Astrocyte (in vitro differentiated cells and primary cell): ENCODE measurements around the gene TRIO. TPM values are rescaled to one million over a fixed set of nuclear protein-coding genes. Genes with fewer than 3 reads are reported as not detected.

Source experiments
- DNase-seq: peaks from one replicate; pipeline ENCODE4 v3.0.0-alpha.2; 2010; ENCODE audit warnings: low read depth
- FAIRE-seq: peaks from 2 replicates; lab custom pipeline; 2011; peaks lifted over from hg19 to GRCh38; lab: Jason Lieb, UNC
- H2AFZ ChIP-seq: 2 replicates; pipeline ENCODE4 v1.6.0; 2012; ENCODE audit warnings: low read depth, low read length, inconsistent platforms
- H3K27ac ChIP-seq: 2 replicates; pipeline ENCODE4 v1.5.1; 2011; ENCODE audit warnings: low read depth, low read length, inconsistent platforms
- H3K27me3 ChIP-seq: 2 replicates; pipeline ENCODE4 v1.6.0; 2011; ENCODE audit warnings: low read length, inconsistent platforms; ENCODE audit not compliant: insufficient read depth
- H3K36me3 ChIP-seq: 2 replicates; pipeline ENCODE4 v1.5.1; 2011; ENCODE audit warnings: low read length, inconsistent platforms; ENCODE audit not compliant: insufficient read depth
- H3K4me1 ChIP-seq: 2 replicates; pipeline ENCODE4 v1.5.1; 2011; ENCODE audit warnings: low read length, inconsistent platforms; ENCODE audit not compliant: insufficient read depth
- H3K4me2 ChIP-seq: 2 replicates; pipeline ENCODE4 v1.6.0; 2012; ENCODE audit warnings: low read length, inconsistent platforms
- H3K4me3 ChIP-seq: 2 replicates; pipeline ENCODE4 v1.5.1; 2011; ENCODE audit warnings: low read depth, mild to moderate bottlenecking, low read length, inconsistent platforms; ENCODE audit not compliant: insufficient read depth
- H3K79me2 ChIP-seq: 2 replicates; pipeline ENCODE4 v1.6.0; 2012; ENCODE audit warnings: mild to moderate bottlenecking, low read length, inconsistent platforms; ENCODE audit not compliant: insufficient read depth
- H3K9ac ChIP-seq: 2 replicates; pipeline ENCODE4 v1.6.0; 2012; ENCODE audit warnings: mild to moderate bottlenecking, low read length, inconsistent platforms
- H3K9me3 ChIP-seq: 2 replicates; pipeline ENCODE4 v1.5.1; 2012; ENCODE audit warnings: low read depth, mild to moderate bottlenecking, low read length, inconsistent platforms; ENCODE audit not compliant: insufficient read depth
- H4K20me1 ChIP-seq: 2 replicates; pipeline ENCODE4 v1.6.0; 2012; ENCODE audit warnings: low read length, inconsistent platforms; ENCODE audit not compliant: insufficient read depth
- H3K27ac Mint-ChIP-seq: one replicate; pipeline ENCODE4 v1.8.0; 2021; ENCODE audit warnings: mild to moderate bottlenecking, mixed read lengths; ENCODE audit not compliant: unreplicated experiment
- H3K27me3 Mint-ChIP-seq: one replicate; pipeline ENCODE4 v1.8.0; 2021; ENCODE audit warnings: low read depth, mixed read lengths; ENCODE audit not compliant: unreplicated experiment
- H3K36me3 Mint-ChIP-seq: one replicate; pipeline ENCODE4 v1.8.0; 2021; ENCODE audit warnings: low read depth, mixed read lengths; ENCODE audit not compliant: unreplicated experiment
- H3K4me1 Mint-ChIP-seq: one replicate; pipeline ENCODE4 v1.8.0; 2021; ENCODE audit warnings: low read depth, mixed read lengths; ENCODE audit not compliant: unreplicated experiment
- H3K4me3 Mint-ChIP-seq: one replicate; pipeline ENCODE4 v1.8.0; 2021; ENCODE audit warnings: mild to moderate bottlenecking, moderate library complexity, mixed read lengths; ENCODE audit not compliant: unreplicated experiment
- H3K9me3 Mint-ChIP-seq: one replicate; pipeline ENCODE4 v1.8.0; 2021; ENCODE audit warnings: mild to moderate bottlenecking, mixed read lengths; ENCODE audit not compliant: unreplicated experiment
- EZH2 ChIP-seq: IDR thresholded peaks from 2 replicates; pipeline ENCODE4 v1.6.1; 2012; ENCODE audit warnings: mild to moderate bottlenecking, low read length, inconsistent platforms; ENCODE audit not compliant: insufficient read depth
- total RNA-seq: library from RNA; stranded (reverse); gene quantifications from 2 replicates; pipeline ENCODE4 v1.2.1, GENCODE V29; 2021
- TF ChIP-seq, protein P1 (sequence below): IDR thresholded peaks from 2 replicates; pipeline ENCODE4 v1.5.1; 2011; ENCODE audit warnings: low read depth, mild to moderate bottlenecking, inconsistent platforms, low read length, moderate library complexity; ENCODE audit not compliant: insufficient read depth

Gene TRIO
- total RNA-seq, 1 donor from 2014 or later, result 347 TPM

GRCh38 chr5:14153932-14154731 lies 11.0 kb downstream of the TRIO start:
- Mint-ChIP-seq H3K4me1 (peaks cover 61% of the 10 kb centered on the region), H3K36me3 (no peaks in the 10 kb centered on the region), H3K4me3 (peak overlapping the region; percentile 80), H3K9me3 (no peaks in the 10 kb centered on the region), H3K27ac (peak overlapping the region; percentile 97), H3K27me3 (no peaks in the 10 kb centered on the region)
- H2AFZ ChIP-seq, result no peak overlapping the region
- peaks cover 3% of the 10 kb centered on the region for H3K36me3 ChIP-seq
- H3K27ac ChIP-seq, result peak overlapping the region; percentile 99
- H4K20me1 ChIP-seq, result peaks cover 65% of the 10 kb centered on the region
- peak; percentile 87 for DNase-seq
- H3K9ac ChIP-seq, result peak overlapping the region; percentile 92
- H3K9me3 ChIP-seq, result no peaks in the 10 kb centered on the region
- TF ChIP-seq EZH2, result no peak
- TF ChIP-seq, protein P1, sequence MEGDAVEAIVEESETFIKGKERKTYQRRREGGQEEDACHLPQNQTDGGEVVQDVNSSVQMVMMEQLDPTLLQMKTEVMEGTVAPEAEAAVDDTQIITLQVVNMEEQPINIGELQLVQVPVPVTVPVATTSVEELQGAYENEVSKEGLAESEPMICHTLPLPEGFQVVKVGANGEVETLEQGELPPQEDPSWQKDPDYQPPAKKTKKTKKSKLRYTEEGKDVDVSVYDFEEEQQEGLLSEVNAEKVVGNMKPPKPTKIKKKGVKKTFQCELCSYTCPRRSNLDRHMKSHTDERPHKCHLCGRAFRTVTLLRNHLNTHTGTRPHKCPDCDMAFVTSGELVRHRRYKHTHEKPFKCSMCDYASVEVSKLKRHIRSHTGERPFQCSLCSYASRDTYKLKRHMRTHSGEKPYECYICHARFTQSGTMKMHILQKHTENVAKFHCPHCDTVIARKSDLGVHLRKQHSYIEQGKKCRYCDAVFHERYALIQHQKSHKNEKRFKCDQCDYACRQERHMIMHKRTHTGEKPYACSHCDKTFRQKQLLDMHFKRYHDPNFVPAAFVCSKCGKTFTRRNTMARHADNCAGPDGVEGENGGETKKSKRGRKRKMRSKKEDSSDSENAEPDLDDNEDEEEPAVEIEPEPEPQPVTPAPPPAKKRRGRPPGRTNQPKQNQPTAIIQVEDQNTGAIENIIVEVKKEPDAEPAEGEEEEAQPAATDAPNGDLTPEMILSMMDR, result no peak
- H3K79me2 ChIP-seq, result peaks cover 93% of the 10 kb centered on the region
- H3K27me3 ChIP-seq, result no peaks in the 10 kb centered on the region
- H3K4me2 ChIP-seq, result peak overlapping the region; percentile 86
- H3K4me3 ChIP-seq, result peak overlapping the region; percentile 18
- peaks cover 69% of the 10 kb centered on the region for H3K4me1 ChIP-seq
- no peak for FAIRE-seq

DNA sequence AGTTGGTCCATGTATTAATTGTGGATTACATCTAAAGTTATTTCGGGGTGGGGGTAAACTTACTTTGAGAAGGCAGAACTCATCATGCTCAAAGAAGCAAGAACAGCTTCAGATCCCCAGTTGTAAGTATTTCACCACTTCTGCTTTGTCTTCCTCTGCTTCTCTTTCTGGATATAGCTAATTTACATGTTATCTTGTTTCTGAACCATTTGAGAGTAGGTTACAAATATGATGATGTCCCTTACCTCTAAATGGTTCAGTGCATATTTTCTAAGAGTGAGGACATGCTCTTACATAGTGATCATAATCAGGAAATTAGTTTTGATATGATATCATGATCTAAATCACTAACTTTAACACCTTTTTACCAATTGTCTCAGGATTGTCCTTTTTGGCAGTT lies 11.9 kb downstream of the TRIO start:
- H3K4me1 Mint-ChIP-seq, result peaks cover 60% of the 10 kb centered on the region
- FAIRE-seq (no peak), DNase-seq (no peak)
- Histone ChIP-seq H3K4me2 (peak overlapping the region; percentile 86), H3K9me3 (no peaks in the 10 kb centered on the region), H4K20me1 (peaks cover 62% of the 10 kb centered on the region), H3K9ac (peak overlapping the region; percentile 92), H3K27ac (peak overlapping the region; percentile 99), H3K4me1 (peaks cover 62% of the 10 kb centered on the region), H3K36me3 (peaks cover 3% of the 10 kb centered on the region), H3K27me3 (no peaks in the 10 kb centered on the region), H3K4me3 (no peak overlapping the region), H3K79me2 (peaks cover 93% of the 10 kb centered on the region), H2AFZ (no peak overlapping the region)
- H3K27me3 Mint-ChIP-seq, result no peaks in the 10 kb centered on the region
- no peak overlapping the region for H3K4me3 Mint-ChIP-seq
- H3K9me3 Mint-ChIP-seq, result no peaks in the 10 kb centered on the region
- TF ChIP-seq EZH2, result no peak
- TF ChIP-seq, protein P1, result no peak
- H3K36me3 Mint-ChIP-seq, result peaks cover 2% of the 10 kb centered on the region
- H3K27ac Mint-ChIP-seq, result no peak overlapping the region

GRCh38 chr5:14155739-14156138 lies 12.6 kb downstream of the TRIO start:
- no peak overlapping the region for H3K27ac Mint-ChIP-seq
- H3K4me1 Mint-ChIP-seq, result peaks cover 61% of the 10 kb centered on the region
- peaks cover 93% of the 10 kb centered on the region for H3K79me2 ChIP-seq
- H3K36me3 Mint-ChIP-seq, result peaks cover 5% of the 10 kb centered on the region
- FAIRE-seq, result no peak
- peak overlapping the region; percentile 86 for H3K4me2 ChIP-seq
- TF ChIP-seq, protein P1, result no peak
- TF ChIP-seq EZH2, result no peak
- no peak overlapping the region for H2AFZ ChIP-seq
- peaks cover 63% of the 10 kb centered on the region for H3K4me1 ChIP-seq
- no peaks in the 10 kb centered on the region for H3K9me3 Mint-ChIP-seq
- no peaks in the 10 kb centered on the region for H3K27me3 ChIP-seq
- H3K27ac ChIP-seq, result peak overlapping the region; percentile 99
- no peak overlapping the region for H3K4me3 Mint-ChIP-seq
- peaks cover 3% of the 10 kb centered on the region for H3K36me3 ChIP-seq
- H3K9me3 ChIP-seq, result no peaks in the 10 kb centered on the region
- DNase-seq, result no peak
- H3K27me3 Mint-ChIP-seq, result no peaks in the 10 kb centered on the region
- peak overlapping the region; percentile 92 for H3K9ac ChIP-seq
- peaks cover 63% of the 10 kb centered on the region for H4K20me1 ChIP-seq
- H3K4me3 ChIP-seq, result peak overlapping the region; percentile 42
